H9 (cell line): ENCODE measurements around the gene LRRC30. TPM values are rescaled to one million over a fixed set of nuclear protein-coding genes. Genes with fewer than 3 reads are reported as not detected.

Experiments used
- DNase-seq: peaks from one replicate; pipeline ENCODE4 v3.0.0-alpha.2; 2017
- H2AFZ ChIP-seq: one replicate; pipeline ENCODE4 v1.6.1; 2013; ENCODE audit warnings: mild to moderate bottlenecking, low read length, control low read depth, moderate library complexity
- H2AK5ac ChIP-seq: 2 replicates; pipeline ENCODE4 v1.6.1; 2013; ENCODE audit warnings: low read length, control low read depth, mixed read lengths; ENCODE audit not compliant: insufficient read length
- H2BK120ac ChIP-seq: one replicate; pipeline ENCODE4 v1.6.1; 2013; ENCODE audit warnings: low read depth, mild to moderate bottlenecking, low read length, control low read depth, inconsistent platforms; ENCODE audit not compliant: poor library complexity, severe bottlenecking
- H2BK12ac ChIP-seq: 2 replicates; pipeline ENCODE4 v1.6.1; 2013; ENCODE audit warnings: low read length, control low read depth, mixed read lengths, low read depth; ENCODE audit not compliant: insufficient read length
- H2BK15ac ChIP-seq: 2 replicates; pipeline ENCODE4 v1.6.1; 2013; ENCODE audit warnings: low read depth, low read length, control low read depth
- H2BK20ac ChIP-seq: one replicate; pipeline ENCODE4 v1.6.1; 2013; ENCODE audit warnings: low read depth, mild to moderate bottlenecking, low read length, control low read depth, inconsistent platforms; ENCODE audit not compliant: poor library complexity, severe bottlenecking
- H2BK5ac ChIP-seq: 2 replicates; pipeline ENCODE4 v1.6.1; 2013; ENCODE audit warnings: low read length, control low read depth, mixed read lengths; ENCODE audit not compliant: insufficient read length
- H3K14ac ChIP-seq: 2 replicates; pipeline ENCODE4 v1.6.1; 2013; ENCODE audit warnings: low read length, control low read depth; ENCODE audit not compliant: insufficient read depth
- H3K18ac ChIP-seq: 2 replicates; pipeline ENCODE4 v1.6.1; 2013; ENCODE audit warnings: low read depth, mild to moderate bottlenecking, mixed read lengths, low read length, control low read depth; ENCODE audit not compliant: insufficient read length
- H3K23ac ChIP-seq: 2 replicates; pipeline ENCODE4 v1.6.1; 2013; ENCODE audit warnings: low read length, control low read depth, mixed read lengths, low read depth; ENCODE audit not compliant: insufficient read length
- H3K23me2 ChIP-seq: 2 replicates; pipeline ENCODE4 v1.6.1; 2013; ENCODE audit warnings: low read depth, mild to moderate bottlenecking, mixed read lengths, low read length, control low read depth; ENCODE audit not compliant: insufficient read length, poor library complexity, severe bottlenecking
- H3K27ac ChIP-seq: 2 replicates; pipeline ENCODE4 v1.5.1; 2013; ENCODE audit warnings: low read length, control low read depth, mixed read lengths, low read depth; ENCODE audit not compliant: insufficient read length
- H3K27me3 ChIP-seq: 2 replicates; pipeline ENCODE4 v1.6.1; 2013; ENCODE audit warnings: low read length, control low read depth, inconsistent platforms; ENCODE audit not compliant: insufficient read depth
- H3K4ac ChIP-seq: 2 replicates; pipeline ENCODE4 v1.6.1; 2013; ENCODE audit warnings: low read depth, mild to moderate bottlenecking, control low read depth, inconsistent platforms, low read length, moderate library complexity
- H3K4me1 ChIP-seq: 2 replicates; pipeline ENCODE4 v1.6.1; 2013; ENCODE audit warnings: low read length, control low read depth, inconsistent platforms; ENCODE audit not compliant: insufficient read depth
- H3K4me2 ChIP-seq: 2 replicates; pipeline ENCODE4 v1.6.1; 2013; ENCODE audit warnings: low read length, control low read depth, mixed read lengths; ENCODE audit not compliant: insufficient read length, insufficient read depth
- H3K56ac ChIP-seq: 2 replicates; pipeline ENCODE4 v1.6.1; 2013; ENCODE audit warnings: low read depth, mild to moderate bottlenecking, mixed read lengths, low read length, control low read depth; ENCODE audit not compliant: insufficient read length
- H3K79me1 ChIP-seq: 2 replicates; pipeline ENCODE4 v1.6.1; 2013; ENCODE audit warnings: low read depth, mild to moderate bottlenecking, moderate library complexity, low read length, control low read depth, inconsistent platforms; ENCODE audit not compliant: insufficient read depth, poor library complexity, severe bottlenecking
- H3K79me2 ChIP-seq: 2 replicates; pipeline ENCODE4 v1.6.1; 2013; ENCODE audit warnings: low read length, control low read depth, inconsistent platforms; ENCODE audit not compliant: insufficient read depth
- H3K9ac ChIP-seq: 2 replicates; pipeline ENCODE4 v1.6.1; 2013; ENCODE audit warnings: low read length, control low read depth, mixed read lengths; ENCODE audit not compliant: insufficient read length; ENCODE audit errors: extremely low read depth
- H3K9me3 ChIP-seq: one replicate; pipeline ENCODE4 v1.6.1; 2013; ENCODE audit warnings: low read depth, low read length, inconsistent platforms; ENCODE audit not compliant: control insufficient read depth
- H3T11ph ChIP-seq: one replicate; pipeline ENCODE4 v1.6.1; 2013; ENCODE audit warnings: mild to moderate bottlenecking, low read length, control low read depth, inconsistent platforms
- H4K20me1 ChIP-seq: one replicate; pipeline ENCODE4 v1.6.1; 2013; ENCODE audit not compliant: control insufficient read depth, insufficient read length, insufficient read depth
- H4K5ac ChIP-seq: 2 replicates; pipeline ENCODE4 v1.6.1; 2013; ENCODE audit warnings: low read depth, mild to moderate bottlenecking, mixed read lengths, low read length, control low read depth; ENCODE audit not compliant: insufficient read length
- H4K8ac ChIP-seq: replicated peaks from 2 replicates; pipeline ENCODE4 v1.6.1; 2013; ENCODE audit warnings: low read length, control low read depth, mixed read lengths, low read depth; ENCODE audit not compliant: insufficient read length
- H4K91ac ChIP-seq: 2 replicates; pipeline ENCODE4 v1.6.1; 2013; ENCODE audit warnings: low read depth, mild to moderate bottlenecking, moderate library complexity, mixed read lengths, low read length, control low read depth; ENCODE audit not compliant: insufficient read length
- H3K27ac Mint-ChIP-seq, 3 experiments: 2 replicates in 2 of 3; 3 replicates in 1 of 3; pipeline ENCODE4 v1.8.0; 2020 to 2021; ENCODE audit warnings: mixed read lengths in 3 of 3, mild to moderate bottlenecking in 1 of 3, moderate library complexity in 1 of 3
- H3K27me3 Mint-ChIP-seq: 2 replicates; pipeline ENCODE4 v1.8.0; 2021; ENCODE audit warnings: low read depth, mild to moderate bottlenecking, moderate library complexity, mixed read lengths
- H3K36me3 Mint-ChIP-seq, 3 experiments: 2 replicates in 2 of 3; 3 replicates in 1 of 3; pipeline ENCODE4 v1.8.0; 2020 to 2021; ENCODE audit warnings: low read depth in 3 of 3, mixed read lengths in 3 of 3; ENCODE audit not compliant: insufficient read depth in 1 of 3
- H3K4me1 Mint-ChIP-seq, 2 experiments: 2 replicates each; pipeline ENCODE4 v1.8.0; 2020; ENCODE audit warnings: mixed read lengths in 2 of 2
- H3K4me3 Mint-ChIP-seq, 2 experiments: 2 replicates in 1 of 2; 3 replicates in 1 of 2; pipeline ENCODE4 v1.8.0; 2020 to 2021; ENCODE audit warnings: mild to moderate bottlenecking in 2 of 2, mixed read lengths in 2 of 2, moderate library complexity in 1 of 2
- H3K9me3 Mint-ChIP-seq, 2 experiments: 2 replicates in 1 of 2; 3 replicates in 1 of 2; pipeline ENCODE4 v1.8.0; 2020; ENCODE audit warnings: mild to moderate bottlenecking in 2 of 2, mixed read lengths in 2 of 2, moderate library complexity in 1 of 2
- CTCF ChIP-seq: fragments of 200-600 bp; sonication (generic); conservative IDR thresholded peaks from 3 replicates; pipeline ENCODE4 v1.8.0; 2021; ENCODE audit warnings: antibody characterized with exemption, mild to moderate bottlenecking
- WGBS: extraction: QIAGEN DNeasy Blood & Tissue Kit; methylation state at CpG from one replicate; pipeline ENCODE4 v1.1.7; 2013; ENCODE audit warnings: missing lambda C conversion rate, low lambda C conversion rate, mixed read lengths; ENCODE audit not compliant: insufficient read length; ENCODE audit errors: extremely low coverage; 5-methylcytosine and 5-hydroxymethylcytosine counted together
- total RNA-seq: library from RNA; stranded (reverse); gene quantifications from 2 replicates; pipeline ENCODE4 v1.2.1, GENCODE V29; 2021

The LRRC30 gene
- total RNA-seq, 1 experiment from 2014 or later, result not detected

GRCh38 chr18:7236072-7236471 lies 5.2 kb downstream of the LRRC30 start:
- Histone ChIP-seq H3K23me2 (no peaks in the 10 kb centered on the region), H3K14ac (no peak overlapping the region), H3K56ac (no peak overlapping the region), H2BK5ac (no peak overlapping the region), H3K79me2 (no peaks in the 10 kb centered on the region), H3K4me1 (no peaks in the 10 kb centered on the region), H3T11ph (no peak overlapping the region), H3K23ac (no peak overlapping the region), H3K9ac (no peak overlapping the region), H3K18ac (no peak overlapping the region), H2AK5ac (no peak overlapping the region), H2BK120ac (no peak overlapping the region), H2AFZ (no peak overlapping the region), H3K27me3 (no peaks in the 10 kb centered on the region), H4K20me1 (no peaks in the 10 kb centered on the region), H2BK15ac (no peak overlapping the region), H3K4ac (no peak overlapping the region), H2BK20ac (no peak overlapping the region), H3K79me1 (no peaks in the 10 kb centered on the region), H2BK12ac (no peak overlapping the region), H3K9me3 (no peaks in the 10 kb centered on the region), H3K4me2 (no peak overlapping the region), H4K91ac (no peak overlapping the region), H3K27ac (no peak overlapping the region), H4K5ac (no peak overlapping the region), H4K8ac (no peak overlapping the region)
- no peak for TF ChIP-seq CTCF
- WGBS, result no CpG with 5 or more reads among the region's 2 CpGs
- peaks cover 8 to 13% of the 10 kb centered on the region in 2 experiments; a peak in 3 of 5 replicates for H3K9me3 Mint-ChIP-seq
- H3K27me3 Mint-ChIP-seq, result no peaks in the 10 kb centered on the region; the same call in none of the 2 replicates
- H3K4me3 Mint-ChIP-seq, result no peak overlapping the region
- peaks cover 0 to 7% (median 0%) of the 10 kb centered on the region in 3 experiments; a peak in 2 of 7 replicates for H3K36me3 Mint-ChIP-seq
- H3K27ac Mint-ChIP-seq, result no peak overlapping the region
- 0 out of 4 replicates have a peak, but pooled peaks cover 0 to 2% of the 10 kb centered on the region in 2 experiments for H3K4me1 Mint-ChIP-seq
- DNase-seq, result no peak
